Endothelial cell of umbilical vein (primary cell): ENCODE data around the gene LMF2. TPM values are rescaled to one million over a fixed set of nuclear protein-coding genes. Genes with fewer than 3 reads are reported as not detected.

Source experiments
- BruUV-seq: library from RNA; stranded (reverse); fragments of 400-500 nt; replicated peaks from 2 replicates; lab custom pipeline; 2021; lab: Mats Ljungman, UMichigan
- CTCF ChIA-PET: fragments of 300-600, 350-600 bp; sonication (Branson Sonifier 250); formaldehyde crosslinking; loops from one replicate; lab custom pipeline; 2021; ENCODE audit warnings: antibody characterized with exemption, inconsistent platforms; lab: Charles Lee
- POLR2A ChIA-PET: fragments of 300-600, 350-600 bp; sonication (Branson Sonifier 250); formaldehyde crosslinking; loops from one replicate; lab custom pipeline; 2021; ENCODE audit warnings: antibody characterized with exemption, inconsistent platforms; lab: Charles Lee
- DNase-seq: peaks from one replicate; pipeline ENCODE4 v3.0.0-alpha.2; 2011; ENCODE audit warnings: low read depth, low spot score
- FAIRE-seq: peaks from 2 replicates; lab custom pipeline; 2011; peaks lifted over from hg19 to GRCh38; lab: Jason Lieb, UNC
- H2AFZ ChIP-seq: 2 replicates; pipeline ENCODE4 v1.6.0; 2012; ENCODE audit warnings: low read depth, low read length, control low read depth, inconsistent platforms
- H3K27ac ChIP-seq: 2 replicates; pipeline ENCODE4 v1.5.1; 2011; ENCODE audit warnings: low read depth, mild to moderate bottlenecking, control low read depth, low read length, moderate library complexity; ENCODE audit not compliant: insufficient read depth
- H3K27me3 ChIP-seq, 2 experiments: 2 replicates each; pipeline versions ENCODE4 v1.6.0 to v1.6.1; 2011; ENCODE audit warnings: low read length in 2 of 2, mixed read lengths in 1 of 2; ENCODE audit not compliant: control insufficient read depth in 2 of 2, insufficient read depth in 2 of 2
- H3K36me3 ChIP-seq, 2 experiments: 2 replicates in 1 of 2; 3 replicates in 1 of 2; pipeline ENCODE4 v1.5.1; 2011; ENCODE audit warnings: low read length in 2 of 2, mild to moderate bottlenecking in 1 of 2, moderate library complexity in 1 of 2; ENCODE audit not compliant: control insufficient read depth in 2 of 2, insufficient read depth in 2 of 2; ENCODE audit errors: extremely low read depth in 1 of 2
- H3K4me1 ChIP-seq: 3 replicates; pipeline ENCODE4 v1.5.1; 2011; ENCODE audit warnings: mild to moderate bottlenecking, low read length; ENCODE audit not compliant: control insufficient read depth, insufficient read depth; ENCODE audit errors: extremely low read depth
- H3K4me2 ChIP-seq: 2 replicates; pipeline ENCODE4 v1.6.1; 2011; ENCODE audit warnings: low read length, control low read depth, mixed read lengths; ENCODE audit not compliant: insufficient read depth
- H3K4me3 ChIP-seq, 3 experiments: fragments of 200-600 bp in 1 of 3; sonication (generic), shearing (Covaris generic) in 1 of 3; replicated peaks in 1 of 3; 2 replicates each; pipeline ENCODE4 v1.5.1; 2011 to 2016; ENCODE audit warnings: control low read depth in 3 of 3, low read length in 3 of 3, mild to moderate bottlenecking in 2 of 3, inconsistent platforms in 1 of 3, low read depth in 1 of 3, moderate library complexity in 1 of 3; ENCODE audit not compliant: insufficient read depth in 1 of 3
- H3K79me2 ChIP-seq: 2 replicates; pipeline ENCODE4 v1.6.0; 2012; ENCODE audit warnings: low read length, inconsistent platforms; ENCODE audit not compliant: control insufficient read depth, insufficient read depth
- H3K9ac ChIP-seq: replicated peaks from 2 replicates; pipeline ENCODE3; 2011; ENCODE audit warnings: low read length, control low read depth; ENCODE audit not compliant: insufficient read depth; ENCODE audit errors: extremely low read depth
- H3K9me1 ChIP-seq: replicated peaks from 3 replicates; pipeline ENCODE4 v1.6.0; 2011; ENCODE audit warnings: mild to moderate bottlenecking, low read length; ENCODE audit not compliant: control insufficient read depth, insufficient read depth; ENCODE audit errors: extremely low read depth
- H3K9me3 ChIP-seq: replicated peaks from 2 replicates; pipeline ENCODE4 v1.5.1; 2012; ENCODE audit warnings: low read length, inconsistent platforms; ENCODE audit not compliant: control insufficient read depth, insufficient read depth
- H4K20me1 ChIP-seq: replicated peaks from 2 replicates; pipeline ENCODE3; 2011; ENCODE audit warnings: mild to moderate bottlenecking, low read length; ENCODE audit not compliant: control insufficient read depth, insufficient read depth; ENCODE audit errors: extremely low read depth
- EZH2 ChIP-seq: IDR thresholded peaks from 2 replicates; pipeline ENCODE4 v1.6.1; 2012; ENCODE audit warnings: borderline replicate concordance, low read depth, mild to moderate bottlenecking, moderate library complexity, low read length, inconsistent platforms; ENCODE audit not compliant: severe bottlenecking
- FOS ChIP-seq: IDR thresholded peaks from 2 replicates; pipeline ENCODE4 v1.6.1; 2011; ENCODE audit warnings: mild to moderate bottlenecking, low read length, moderate library complexity, borderline replicate concordance; ENCODE audit not compliant: insufficient read depth
- GATA2 ChIP-seq: IDR thresholded peaks from 2 replicates; pipeline ENCODE4 v1.7.0; 2011; ENCODE audit warnings: low read depth, mild to moderate bottlenecking, moderate library complexity, mixed read lengths, low read length; ENCODE audit not compliant: insufficient read length, insufficient read depth
- JUN ChIP-seq: IDR thresholded peaks from 2 replicates; pipeline ENCODE4 v1.6.1; 2011; ENCODE audit warnings: borderline replicate concordance, low read depth; ENCODE audit not compliant: insufficient read length, insufficient read depth
- MYC ChIP-seq: IDR thresholded peaks from one replicate; pipeline ENCODE4 v1.6.1; 2011; ENCODE audit warnings: mild to moderate bottlenecking, low read depth, low read length
- POLR2A ChIP-seq: IDR thresholded peaks from 2 replicates; pipeline ENCODE4 v1.6.1; 2012; ENCODE audit warnings: low read depth, mild to moderate bottlenecking, control low read depth, low read length
- dilution Hi-C: fragments of 300-500 bp; cut with MboI; formaldehyde crosslinking; loops from one replicate; pipeline ENCODE4 v1.15.0; 2019; ENCODE audit warnings: low sequenced_read_pairs; ENCODE audit not compliant: extremely low pct_ligation_motif_present
- intact Hi-C: fragments of 100-400 bp; cut with micrococcal nuclease; formaldehyde crosslinking; loops from one replicate; pipeline ENCODE4 v1.10.0; 2022
- polyA plus RNA-seq, 4 experiments: library from polyadenylated mRNA; depleted of rRNA in 3 of 4; stranded (reverse) in 3 of 4; unstranded in 1 of 4; fragments of >200 nt; gene quantifications; 2 replicates each; pipeline versions ENCODE4 v1.2.1 to v1.2.3, GENCODE V29; 2011 to 2012; ENCODE audit warnings: missing spikeins in 1 of 4
- total RNA-seq: library from RNA; stranded (reverse); gene quantifications from 2 replicates; pipeline ENCODE4 v1.2.3, GENCODE V29; 2021
- TF ChIP-seq, protein P1 (sequence below), 2 donors: IDR thresholded peaks; 1 replicate in 1 of 2; 2 replicates in 1 of 2; pipeline ENCODE4 v1.5.1; 2011; ENCODE audit warnings: low read length in 2 of 2, mild to moderate bottlenecking in 2 of 2, moderate library complexity in 2 of 2, control low read depth in 1 of 2, inconsistent platforms in 1 of 2, low read depth in 1 of 2; ENCODE audit not compliant: insufficient read depth in 1 of 2; ENCODE audit errors: extremely low read depth in 1 of 2
- TF ChIP-seq, protein P2 (sequence below): IDR thresholded peaks from 2 replicates; pipeline ENCODE4 v1.6.1; 2011; ENCODE audit not compliant: insufficient read depth, insufficient read length

The LMF2 gene
- total and polyA plus RNA-seq, 2 donors (not counting 3 experiments of a cell fraction or from before 2014, with no cell fraction given) = 89.7 to 112 TPM

DNA sequence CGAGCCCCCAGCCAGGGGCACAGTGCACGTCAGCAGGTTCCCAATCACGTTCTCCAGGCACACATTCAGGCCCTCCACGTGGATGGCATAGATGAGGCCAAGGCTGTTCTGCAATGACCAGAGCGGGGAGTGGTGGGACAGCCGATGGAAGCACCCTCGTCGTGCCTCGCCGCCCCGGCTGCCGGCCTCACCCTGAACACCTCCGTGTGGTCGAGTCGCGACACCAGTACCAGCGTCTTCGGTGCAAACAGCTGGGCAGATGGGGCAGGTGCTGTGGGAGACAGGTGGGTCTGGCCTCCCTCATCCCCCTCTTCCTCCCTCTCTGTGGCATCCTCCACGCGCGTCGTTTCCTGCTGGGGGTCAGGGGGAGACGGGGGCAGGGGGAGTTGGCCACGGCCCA lies 40.2 kb downstream of the LMF2 start:
- H3K79me2 ChIP-seq = peaks cover 46% of the 10 kb centered on the region
- H3K4me2 ChIP-seq = no peak overlapping the region
- H3K36me3 ChIP-seq = peaks cover 0 to 49% of the 10 kb centered on the region in 2 experiments
- H3K27ac ChIP-seq = no peak overlapping the region
- peaks cover 1% of the 10 kb centered on the region for H4K20me1 ChIP-seq
- dilution Hi-C loops (no loop called here), intact Hi-C loops (no loop called here)
- no TSS peak for BruUV-seq
- ChIA-PET CTCF (interaction anchor here (1.5 kb wide), 1 partner anchor 58 kb away, joined by 6 read pairs; the partner anchor contains the start of gene SCO2), POLR2A (no interaction called here)
- H3K9ac ChIP-seq = no peak overlapping the region
- no peaks in the 10 kb centered on the region for H3K9me3 ChIP-seq
- H3K4me1 ChIP-seq = peaks cover 8% of the 10 kb centered on the region
- DNase-seq (no peak), FAIRE-seq (no peak)
- H3K27me3 ChIP-seq = no peaks in the 10 kb centered on the region
- TF ChIP-seq, protein P1, sequence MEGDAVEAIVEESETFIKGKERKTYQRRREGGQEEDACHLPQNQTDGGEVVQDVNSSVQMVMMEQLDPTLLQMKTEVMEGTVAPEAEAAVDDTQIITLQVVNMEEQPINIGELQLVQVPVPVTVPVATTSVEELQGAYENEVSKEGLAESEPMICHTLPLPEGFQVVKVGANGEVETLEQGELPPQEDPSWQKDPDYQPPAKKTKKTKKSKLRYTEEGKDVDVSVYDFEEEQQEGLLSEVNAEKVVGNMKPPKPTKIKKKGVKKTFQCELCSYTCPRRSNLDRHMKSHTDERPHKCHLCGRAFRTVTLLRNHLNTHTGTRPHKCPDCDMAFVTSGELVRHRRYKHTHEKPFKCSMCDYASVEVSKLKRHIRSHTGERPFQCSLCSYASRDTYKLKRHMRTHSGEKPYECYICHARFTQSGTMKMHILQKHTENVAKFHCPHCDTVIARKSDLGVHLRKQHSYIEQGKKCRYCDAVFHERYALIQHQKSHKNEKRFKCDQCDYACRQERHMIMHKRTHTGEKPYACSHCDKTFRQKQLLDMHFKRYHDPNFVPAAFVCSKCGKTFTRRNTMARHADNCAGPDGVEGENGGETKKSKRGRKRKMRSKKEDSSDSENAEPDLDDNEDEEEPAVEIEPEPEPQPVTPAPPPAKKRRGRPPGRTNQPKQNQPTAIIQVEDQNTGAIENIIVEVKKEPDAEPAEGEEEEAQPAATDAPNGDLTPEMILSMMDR (IDR thresholded peaks at IDR 0.05; ENCODE audit: extremely low read depth in 1 of 2, insufficient read depth in 1 of 2, low read depth in 1 of 2, low read length in 2 of 2) = no peak
- no peak for TF ChIP-seq GATA2
- TF ChIP-seq FOS = no peak
- TF ChIP-seq POLR2A = no peak
- TF ChIP-seq EZH2 = no peak
- TF ChIP-seq MYC = no peak
- TF ChIP-seq, protein P2, sequence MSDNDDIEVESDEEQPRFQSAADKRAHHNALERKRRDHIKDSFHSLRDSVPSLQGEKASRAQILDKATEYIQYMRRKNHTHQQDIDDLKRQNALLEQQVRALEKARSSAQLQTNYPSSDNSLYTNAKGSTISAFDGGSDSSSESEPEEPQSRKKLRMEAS = no peak
- no peak for TF ChIP-seq JUN
- H3K9me1 ChIP-seq = no peaks in the 10 kb centered on the region
- H2AFZ ChIP-seq = no peak overlapping the region
- no peak overlapping the region for H3K4me3 ChIP-seq
